ENCODE data around the gene FOXE1. TPM values are rescaled to one million over a fixed set of nuclear protein-coding genes. Genes with fewer than 3 reads are reported as not detected.

FOXE1 gene
- total and polyA plus RNA-seq, 10 of the 15 experiments (the other 5 are each of a cell fraction or from before 2014, with no cell fraction given): not detected

DNA sequence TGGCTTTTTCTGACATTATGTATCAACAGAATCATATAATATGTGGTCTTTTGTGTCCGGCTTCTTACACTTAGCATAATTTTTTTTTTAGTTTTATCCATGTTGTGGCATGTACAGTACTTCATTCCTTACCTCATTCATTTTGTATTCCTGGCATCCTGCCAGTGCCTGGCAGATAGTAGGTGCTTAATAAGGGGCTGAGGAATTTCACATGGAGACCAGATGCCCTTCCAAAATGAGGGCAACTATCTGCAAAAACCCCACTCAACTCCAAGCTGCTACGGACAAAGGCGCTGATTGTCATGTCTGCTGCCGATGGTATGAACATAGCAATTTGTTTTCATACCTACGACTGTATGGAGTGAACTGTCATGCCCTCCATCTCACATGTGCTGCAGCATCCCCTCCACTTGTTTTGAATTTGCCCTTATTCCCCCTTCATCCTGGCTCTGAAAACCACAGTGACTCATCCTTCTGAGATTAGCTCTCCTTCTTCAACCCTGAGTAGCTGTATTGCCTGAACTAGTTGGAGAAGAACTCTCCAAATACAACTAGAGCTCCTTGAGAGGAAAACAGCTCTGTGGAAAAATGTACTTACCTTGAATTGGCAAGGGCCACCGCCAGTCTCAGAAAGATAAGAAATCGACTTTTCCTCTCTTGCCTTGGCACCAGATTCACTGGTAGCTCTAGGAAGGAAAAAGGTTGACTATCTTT lies 41.3 kb upstream of the FOXE1 start:
- no peak overlapping the region for H3K27ac ChIP-seq (ENCODE audit: control insufficient read depth, insufficient read depth)
- TF ChIP-seq RELA (IDR thresholded peaks at IDR 0.05; ENCODE audit: borderline replicate concordance, partially characterized antibody): no peak
- SMC1A ChIA-PET (ENCODE audit: uncharacterized antibody, unreplicated experiment): interaction anchor here (0.6 kb wide), 1 partner anchor 13 kb away, joined by 3 read pairs; no protein-coding TSS in a partner anchor
- no peak overlapping the region for H3K4me2 ChIP-seq (ENCODE audit: control insufficient read depth, insufficient read depth)
- H3K4me3 ChIP-seq: no peak overlapping the region
- POLR2A ChIA-PET: no interaction called here
- no peak for FAIRE-seq
- H3K9ac ChIP-seq (ENCODE audit: control insufficient read depth, insufficient read depth, low read length): no peak overlapping the region
- WGBS (ENCODE audit: insufficient coverage, insufficient replicate concordance, low lambda C conversion rate, missing lambda C conversion rate): 67% methylated on average over 7 of the region's 7 CpGs
- no peaks in the 10 kb centered on the region for H3K4me1 ChIP-seq (ENCODE audit: control insufficient read depth, insufficient read depth, low read length)
- H3K27me3 ChIP-seq (replicated peaks in 1 of 2; ENCODE audit: control insufficient read depth in 2 of 2, insufficient read depth in 2 of 2, low read length in 1 of 2): no peaks in the 10 kb centered on the region; a peak in 2 of 4 replicates
- in situ Hi-C loops (cut with MboI) (no loop called here), intact Hi-C loops (cut with micrococcal nuclease; ENCODE audit: unreplicated experiment) (no loop called here)
- CTCF ChIA-PET: interaction anchor here (0.5 kb wide), 1 partner anchor 448 kb away, joined by 3 read pairs; no protein-coding TSS in a partner anchor
- no peaks in the 10 kb centered on the region for H3K79me2 ChIP-seq (ENCODE audit: control insufficient read depth, insufficient read depth, low read length)
- no peak for DNase-seq (ENCODE audit: low read depth, low spot score)
- no peaks in the 10 kb centered on the region for H4K20me1 ChIP-seq (ENCODE audit: control insufficient read depth, insufficient read depth)
- ATAC-seq: no peak
- H2AFZ ChIP-seq (ENCODE audit: control insufficient read depth, low read depth, low read length): no peak overlapping the region
- H3K36me3 ChIP-seq (ENCODE audit: control insufficient read depth in 2 of 2, insufficient read depth in 2 of 2, low read length in 1 of 2): no peaks in the 10 kb centered on the region
- RAD21 ChIA-PET (ENCODE audit: unreplicated experiment): no interaction called here
- no peaks in the 10 kb centered on the region for H3K9me3 ChIP-seq (replicated peaks; ENCODE audit: control insufficient read depth, insufficient read depth, low read length)
- BruUV-seq (replicated peaks): no TSS peak

DNA sequence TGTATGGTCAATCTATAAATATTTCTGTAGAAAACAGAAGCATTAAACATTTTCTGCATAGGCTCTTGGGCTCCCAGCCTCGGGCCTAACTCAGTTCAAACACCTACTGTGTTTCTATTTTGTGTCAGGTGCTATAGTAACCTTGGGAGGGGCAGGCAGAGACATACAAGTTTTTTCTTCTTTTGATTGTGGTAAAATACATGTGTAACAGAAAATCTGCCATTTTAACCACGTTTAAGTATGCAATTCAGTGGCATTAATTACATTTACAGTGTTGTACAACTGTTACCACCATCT lies 40.8 kb upstream of the FOXE1 start:
- CTCF ChIA-PET: interaction anchor here (0.5 kb wide), 1 partner anchor 447 kb away, joined by 3 read pairs; no protein-coding TSS in a partner anchor
- BruUV-seq (replicated peaks): no TSS peak
- TF ChIP-seq IKZF2 (IDR thresholded peaks at IDR 0.05) (no peak), NBN (IDR thresholded peaks at IDR 0.05) (no peak), ZNF207 (IDR thresholded peaks at IDR 0.05; ENCODE audit: borderline replicate concordance) (no peak), JUNB (IDR thresholded peaks at IDR 0.05) (no peak), CTCF (IDR thresholded peaks at IDR 0.05 in 2 of 3, conservative IDR thresholded peaks at IDR 0.05 in 1 of 3; ENCODE audit: control insufficient read depth in 2 of 3, extremely low read depth in 1 of 3, insufficient read depth in 1 of 3, low read depth in 3 of 3, low read length in 3 of 3) (no peak), SP1 (IDR thresholded peaks at IDR 0.05; ENCODE audit: low read depth, low read length) (no peak)
- TF ChIP-seq, protein P1, sequence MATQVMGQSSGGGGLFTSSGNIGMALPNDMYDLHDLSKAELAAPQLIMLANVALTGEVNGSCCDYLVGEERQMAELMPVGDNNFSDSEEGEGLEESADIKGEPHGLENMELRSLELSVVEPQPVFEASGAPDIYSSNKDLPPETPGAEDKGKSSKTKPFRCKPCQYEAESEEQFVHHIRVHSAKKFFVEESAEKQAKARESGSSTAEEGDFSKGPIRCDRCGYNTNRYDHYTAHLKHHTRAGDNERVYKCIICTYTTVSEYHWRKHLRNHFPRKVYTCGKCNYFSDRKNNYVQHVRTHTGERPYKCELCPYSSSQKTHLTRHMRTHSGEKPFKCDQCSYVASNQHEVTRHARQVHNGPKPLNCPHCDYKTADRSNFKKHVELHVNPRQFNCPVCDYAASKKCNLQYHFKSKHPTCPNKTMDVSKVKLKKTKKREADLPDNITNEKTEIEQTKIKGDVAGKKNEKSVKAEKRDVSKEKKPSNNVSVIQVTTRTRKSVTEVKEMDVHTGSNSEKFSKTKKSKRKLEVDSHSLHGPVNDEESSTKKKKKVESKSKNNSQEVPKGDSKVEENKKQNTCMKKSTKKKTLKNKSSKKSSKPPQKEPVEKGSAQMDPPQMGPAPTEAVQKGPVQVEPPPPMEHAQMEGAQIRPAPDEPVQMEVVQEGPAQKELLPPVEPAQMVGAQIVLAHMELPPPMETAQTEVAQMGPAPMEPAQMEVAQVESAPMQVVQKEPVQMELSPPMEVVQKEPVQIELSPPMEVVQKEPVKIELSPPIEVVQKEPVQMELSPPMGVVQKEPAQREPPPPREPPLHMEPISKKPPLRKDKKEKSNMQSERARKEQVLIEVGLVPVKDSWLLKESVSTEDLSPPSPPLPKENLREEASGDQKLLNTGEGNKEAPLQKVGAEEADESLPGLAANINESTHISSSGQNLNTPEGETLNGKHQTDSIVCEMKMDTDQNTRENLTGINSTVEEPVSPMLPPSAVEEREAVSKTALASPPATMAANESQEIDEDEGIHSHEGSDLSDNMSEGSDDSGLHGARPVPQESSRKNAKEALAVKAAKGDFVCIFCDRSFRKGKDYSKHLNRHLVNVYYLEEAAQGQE (IDR thresholded peaks at IDR 0.05; ENCODE audit: low read depth, low read length): no peak

More for the DNA sequence above, 40.8 kb upstream of the FOXE1 start:
- ChIA-PET RAD21 (ENCODE audit: unreplicated experiment) (no interaction called here), POLR2A (no interaction called here), SMC1A (ENCODE audit: uncharacterized antibody, unreplicated experiment) (interaction anchor here (0.6 kb wide), 1 partner anchor 13 kb away, joined by 3 read pairs; no protein-coding TSS in a partner anchor)
- 0% methylated on average over 2 of the region's 2 CpGs for WGBS (ENCODE audit: insufficient coverage, insufficient replicate concordance, low lambda C conversion rate, missing lambda C conversion rate)
- H3K9ac ChIP-seq (ENCODE audit: control insufficient read depth, insufficient read depth, low read length): no peak overlapping the region
- H3K4me3 ChIP-seq: no peak overlapping the region
- no peak overlapping the region for H2AFZ ChIP-seq (ENCODE audit: control insufficient read depth, low read depth, low read length)
- intact Hi-C loops (cut with micrococcal nuclease; ENCODE audit: unreplicated experiment) (no loop called here), in situ Hi-C loops (cut with MboI) (no loop called here)
- no peaks in the 10 kb centered on the region for H4K20me1 ChIP-seq (ENCODE audit: control insufficient read depth, insufficient read depth)
- DNase-seq (ENCODE audit: low read depth, low spot score): no peak
- H3K9me3 ChIP-seq (replicated peaks; ENCODE audit: control insufficient read depth, insufficient read depth, low read length): no peaks in the 10 kb centered on the region
- H3K4me1 ChIP-seq (ENCODE audit: control insufficient read depth, insufficient read depth, low read length): no peaks in the 10 kb centered on the region
- no peak for ATAC-seq
- FAIRE-seq: no peak
- H3K27ac ChIP-seq (ENCODE audit: control insufficient read depth, insufficient read depth): no peak overlapping the region
- no peaks in the 10 kb centered on the region for H3K79me2 ChIP-seq (ENCODE audit: control insufficient read depth, insufficient read depth, low read length)
- H3K4me2 ChIP-seq (ENCODE audit: control insufficient read depth, insufficient read depth): no peak overlapping the region
- H3K27me3 ChIP-seq (replicated peaks in 1 of 2; ENCODE audit: control insufficient read depth in 2 of 2, insufficient read depth in 2 of 2, low read length in 1 of 2): no peaks in the 10 kb centered on the region; a peak in 2 of 4 replicates
- no peaks in the 10 kb centered on the region for H3K36me3 ChIP-seq (ENCODE audit: control insufficient read depth in 2 of 2, insufficient read depth in 2 of 2, low read length in 1 of 2)
